ENCODE results near the gene TEX11. TPM values are rescaled to one million over a fixed set of nuclear protein-coding genes. Genes with fewer than 3 reads are reported as not detected.

Gene TEX11
- total RNA-seq, 2 experiments from 2014 or later = 0.16 TPM; not detected in 1

DNA sequence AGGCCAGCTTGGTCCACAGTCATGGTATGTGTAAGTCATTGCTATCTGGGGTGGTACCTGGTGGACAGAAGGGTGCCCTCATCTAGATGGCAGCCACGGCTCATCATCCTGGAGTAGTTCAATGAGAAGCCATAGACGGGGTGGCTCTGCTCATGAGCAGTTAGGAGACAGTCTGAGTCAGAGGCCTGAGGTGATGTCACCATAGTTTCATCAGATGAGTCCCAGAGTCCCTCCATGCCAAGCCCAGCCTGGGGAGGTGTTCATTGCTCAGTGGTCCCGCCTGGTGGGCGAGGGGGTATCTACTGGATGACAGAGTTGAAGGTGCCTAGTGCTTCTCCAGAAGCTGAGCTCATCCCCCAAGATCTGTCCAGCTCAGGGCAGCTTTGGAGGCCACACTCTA, 414.1 kb downstream of the TEX11 start:
- Mint-ChIP-seq H3K36me3 (peaks cover 46% of the 10 kb centered on the region), H3K27me3 (no peaks in the 10 kb centered on the region), H3K9me3 (ENCODE audit: low read depth) (no peaks in the 10 kb centered on the region), H3K4me3 (no peak overlapping the region), H3K4me1 (peaks cover 18% of the 10 kb centered on the region), H3K27ac (no peak overlapping the region)
- ATAC-seq (no peak), DNase-seq (no peak)
- CTCF ChIA-PET = no interaction called here

DNA sequence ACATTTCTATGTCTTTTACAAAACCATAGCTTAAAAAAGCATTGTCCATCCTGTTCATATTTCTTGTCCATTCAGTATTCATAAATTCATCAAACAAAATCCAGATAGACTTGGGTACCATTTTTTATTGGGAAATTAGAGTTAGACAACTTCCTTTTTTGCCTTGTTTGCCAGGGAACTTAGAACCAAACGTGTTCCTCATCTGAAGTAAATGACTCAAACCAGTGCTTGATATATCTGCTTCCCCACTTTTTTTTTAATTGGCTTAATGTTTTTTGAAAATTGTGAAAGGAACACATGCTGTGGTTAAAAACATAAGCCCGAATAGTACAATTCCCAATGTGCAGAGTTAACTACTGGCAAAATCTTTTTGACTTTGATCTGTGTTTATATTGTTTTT, 419.7 kb downstream of the TEX11 start:
- Mint-ChIP-seq H3K27me3 (no peaks in the 10 kb centered on the region), H3K4me3 (no peak overlapping the region), H3K36me3 (peaks cover 34% of the 10 kb centered on the region), H3K4me1 (peaks cover 15% of the 10 kb centered on the region), H3K9me3 (ENCODE audit: low read depth) (no peaks in the 10 kb centered on the region), H3K27ac (no peak overlapping the region)
- no peak for DNase-seq
- no peak for ATAC-seq
- CTCF ChIA-PET = no interaction called here

DNA sequence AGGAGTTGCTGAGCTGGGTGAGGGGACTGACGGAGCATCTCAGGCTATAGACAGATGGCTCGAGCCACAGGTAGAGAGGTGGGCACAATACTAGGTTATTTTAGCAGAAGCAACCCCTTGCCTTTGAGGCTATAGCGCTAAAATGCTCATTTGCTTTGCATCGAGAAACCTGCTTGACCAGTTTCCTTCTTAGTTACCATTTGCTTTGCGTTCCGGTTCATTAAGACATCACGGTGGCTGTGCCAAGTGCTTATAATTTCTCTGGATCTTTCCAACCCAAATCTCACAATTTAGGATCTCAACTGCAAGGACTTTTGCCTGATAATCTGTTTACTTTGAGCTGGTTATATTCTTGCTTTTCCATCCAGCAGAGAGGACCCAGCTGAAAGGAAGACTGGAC, 423.0 kb downstream of the TEX11 start:
- no peak overlapping the region for H3K27ac Mint-ChIP-seq
- H3K27me3 Mint-ChIP-seq = no peaks in the 10 kb centered on the region
- H3K36me3 Mint-ChIP-seq = peaks cover 14% of the 10 kb centered on the region
- CTCF ChIA-PET = no interaction called here
- H3K4me3 Mint-ChIP-seq = no peak overlapping the region
- H3K4me1 Mint-ChIP-seq = no peaks in the 10 kb centered on the region
- H3K9me3 Mint-ChIP-seq (ENCODE audit: low read depth) = no peaks in the 10 kb centered on the region
- DNase-seq (no peak), ATAC-seq (no peak)

DNA sequence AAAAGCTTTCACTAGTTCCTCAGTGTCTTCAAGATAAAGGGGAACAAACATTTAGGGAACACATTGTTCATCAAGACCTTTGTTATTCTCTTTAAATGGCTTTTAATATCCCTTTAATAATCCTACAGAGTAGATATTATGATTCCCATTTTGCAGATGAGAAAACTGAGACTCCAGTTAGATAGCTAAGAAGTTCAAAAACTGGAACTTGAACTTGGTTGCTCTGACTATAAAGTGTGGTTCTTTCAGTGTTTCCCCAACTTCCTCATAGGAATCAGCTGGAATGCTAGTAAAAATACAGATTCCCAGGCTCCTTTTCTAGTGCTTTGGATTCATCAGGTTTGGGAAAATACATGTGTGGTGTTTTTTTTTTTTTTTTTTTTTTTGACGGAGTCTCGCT, 426.2 kb downstream of the TEX11 start:
- DNase-seq (no peak), ATAC-seq (no peak)
- CTCF ChIA-PET = no interaction called here
- H3K9me3 Mint-ChIP-seq (ENCODE audit: low read depth) = no peaks in the 10 kb centered on the region
- H3K4me3 Mint-ChIP-seq = no peak overlapping the region
- no peak overlapping the region for H3K27ac Mint-ChIP-seq
- peaks cover 9% of the 10 kb centered on the region for H3K4me1 Mint-ChIP-seq
- H3K27me3 Mint-ChIP-seq = no peaks in the 10 kb centered on the region
- H3K36me3 Mint-ChIP-seq = peaks cover 11% of the 10 kb centered on the region

DNA sequence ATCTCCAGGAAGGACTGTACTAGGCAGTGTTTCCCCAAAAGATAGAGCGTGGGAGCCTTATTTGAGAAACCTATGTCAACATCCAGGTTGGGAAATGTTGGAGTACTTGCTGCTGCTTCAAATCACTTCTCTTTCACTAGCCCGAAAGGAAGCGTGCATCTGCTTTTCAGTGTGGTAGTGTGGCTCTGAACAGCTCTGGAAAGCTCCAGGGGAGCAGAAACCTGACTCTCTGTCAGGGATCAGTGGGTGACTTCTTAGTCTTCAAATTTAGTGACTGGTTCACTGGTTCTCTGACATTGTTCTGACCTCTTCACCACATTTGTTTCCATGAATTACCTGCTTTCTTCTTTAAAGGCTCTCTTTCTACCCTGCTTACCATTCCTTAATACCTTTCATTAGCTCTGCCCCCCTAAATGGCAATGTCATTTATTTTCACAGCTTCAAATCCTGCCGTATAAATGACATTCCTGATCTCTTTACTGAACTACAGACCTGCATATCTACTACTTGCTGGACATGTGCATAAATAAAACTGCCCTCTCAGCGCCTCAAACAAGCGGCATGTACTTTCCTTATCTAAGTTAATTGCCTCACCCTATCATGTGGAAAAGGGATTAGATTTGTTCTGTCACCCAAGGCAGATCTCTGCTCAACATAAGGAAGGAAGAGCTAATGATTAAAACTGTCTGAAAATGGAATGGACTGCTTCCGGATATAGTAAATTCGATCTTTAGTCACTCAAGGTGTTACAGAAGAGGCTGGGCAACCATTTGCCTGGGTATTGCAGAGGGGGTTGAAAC, 426.8 kb downstream of the TEX11 start:
- Mint-ChIP-seq H3K4me1 (peaks cover 9% of the 10 kb centered on the region), H3K9me3 (ENCODE audit: low read depth) (no peaks in the 10 kb centered on the region), H3K36me3 (peaks cover 11% of the 10 kb centered on the region), H3K4me3 (no peak overlapping the region), H3K27me3 (no peaks in the 10 kb centered on the region), H3K27ac (no peak overlapping the region)
- ATAC-seq = no peak
- no peak for DNase-seq
- CTCF ChIA-PET = no interaction called here

GRCh38 chrX:70480660-70481018, 427.9 kb downstream of the TEX11 start:
- DNase-seq = no peak

DNA sequence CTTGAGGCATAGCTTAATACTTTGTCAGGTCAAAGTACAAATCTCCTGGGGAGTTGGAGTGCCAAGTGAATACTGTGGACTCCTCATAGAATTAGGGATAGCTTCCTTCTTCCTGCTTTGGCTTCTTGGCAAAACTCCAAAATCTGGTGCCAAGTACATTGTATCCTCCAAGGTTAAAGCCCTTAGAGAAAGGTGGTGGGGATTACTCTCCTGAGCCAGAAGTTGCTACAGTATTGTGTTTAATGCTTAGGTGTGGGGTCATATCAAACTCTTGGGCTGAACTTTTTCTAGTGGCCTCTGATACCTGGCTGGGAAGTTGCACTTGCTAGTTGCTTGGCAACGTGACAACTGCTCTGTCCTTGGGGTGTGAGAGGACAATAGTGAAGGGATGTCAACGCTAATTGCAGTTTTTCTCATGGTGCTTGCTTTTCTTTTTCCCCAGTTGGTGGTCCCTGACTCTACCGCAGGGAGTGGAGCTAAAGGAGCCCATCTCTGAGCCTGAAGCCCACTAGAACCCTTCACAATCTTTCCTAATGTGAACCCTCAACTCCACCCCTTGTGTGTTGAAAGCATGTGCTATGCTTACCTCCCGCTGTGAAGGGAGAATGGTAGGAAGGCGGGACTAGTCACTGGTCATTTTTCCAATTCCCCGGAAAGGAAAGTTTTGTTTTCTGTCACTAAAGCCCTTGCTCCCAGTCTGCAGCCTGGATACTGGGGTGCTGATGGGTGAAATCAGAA, 428.4 kb downstream of the TEX11 start:
- Mint-ChIP-seq H3K4me1 (peaks cover 12% of the 10 kb centered on the region), H3K27ac (no peak overlapping the region), H3K27me3 (no peaks in the 10 kb centered on the region), H3K36me3 (peaks cover 9% of the 10 kb centered on the region), H3K9me3 (ENCODE audit: low read depth) (no peaks in the 10 kb centered on the region), H3K4me3 (no peak overlapping the region)
- ATAC-seq = no peak
- DNase-seq = no peak
- CTCF ChIA-PET = no interaction called here

More at GRCh38 chrX:70480660-70481018, 427.9 kb downstream of the TEX11 start:
- no peaks in the 10 kb centered on the region for H3K27me3 Mint-ChIP-seq
- no peak for ATAC-seq
- no peak overlapping the region for H3K4me3 Mint-ChIP-seq
- no peak overlapping the region for H3K27ac Mint-ChIP-seq
- peaks cover 7% of the 10 kb centered on the region for H3K36me3 Mint-ChIP-seq
- H3K4me1 Mint-ChIP-seq = peaks cover 9% of the 10 kb centered on the region
- H3K9me3 Mint-ChIP-seq (ENCODE audit: low read depth) = no peaks in the 10 kb centered on the region
- CTCF ChIA-PET = no interaction called here

DNA sequence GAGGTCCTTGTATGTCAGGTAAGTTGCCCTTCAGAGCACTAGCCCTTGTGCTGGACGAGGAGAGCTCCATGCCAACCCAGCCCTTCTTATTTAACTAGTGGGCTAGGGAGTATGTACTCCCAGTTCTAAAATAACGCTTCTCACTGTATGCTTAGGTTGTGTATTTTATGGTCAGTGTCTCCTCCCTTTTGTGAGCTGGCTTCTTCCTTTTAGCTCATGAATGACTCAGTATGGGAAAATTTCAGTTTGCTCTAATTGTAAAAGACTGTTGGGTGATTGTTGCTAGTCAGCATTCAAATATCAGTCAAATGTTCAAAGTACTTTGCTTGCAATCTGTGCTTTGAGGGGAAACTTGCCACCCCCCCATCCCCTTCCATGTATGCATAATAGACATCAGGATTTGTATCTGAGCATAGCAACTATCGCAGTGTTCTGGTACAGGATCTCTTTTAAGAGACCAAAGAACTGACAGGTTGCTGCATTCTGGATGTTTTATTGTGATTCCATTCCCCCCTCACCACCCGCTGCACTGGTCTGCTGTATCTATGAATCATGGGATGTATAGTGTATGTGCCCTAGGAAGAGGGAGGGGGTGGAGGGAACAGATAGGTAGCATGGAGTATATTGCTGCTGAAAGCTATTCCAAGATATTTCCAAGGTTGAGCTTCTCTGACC, 429.1 kb downstream of the TEX11 start:
- Mint-ChIP-seq H3K36me3 (peaks cover 10% of the 10 kb centered on the region), H3K27me3 (no peaks in the 10 kb centered on the region), H3K4me3 (no peak overlapping the region), H3K4me1 (peaks cover 14% of the 10 kb centered on the region), H3K27ac (no peak overlapping the region), H3K9me3 (ENCODE audit: low read depth) (no peaks in the 10 kb centered on the region)
- ATAC-seq (no peak), DNase-seq (no peak)
- CTCF ChIA-PET = no interaction called here

Other genes starting within 250 kb of the TEX11 start
- under 1 TPM; 0.19 to 0.47 TPM for gene SLC7A3, start 22.4 kb upstream of the TEX11 start, total RNA-seq
- gene SNX12, start 159.6 kb upstream of the TEX11 start, total RNA-seq = 10 to 100 TPM; 37.1 to 46.2 TPM
- 10 to 100 TPM; 14.6 to 15.1 TPM for gene FOXO4, start 187.1 kb upstream of the TEX11 start, total RNA-seq
- gene CXorf65, start 198.0 kb upstream of the TEX11 start, total RNA-seq = 10 to 100 TPM; 12.1 to 18.3 TPM
- gene IL2RG, start 202.9 kb upstream of the TEX11 start, total RNA-seq = 100 to 1,000 TPM; 370 to 512 TPM
- gene MED12, start 209.9 kb upstream of the TEX11 start, total RNA-seq = 10 to 100 TPM; 45.9 to 62.2 TPM
- gene NLGN3, start 236.1 kb upstream of the TEX11 start, total RNA-seq = 1 to 10 TPM in 1 of 2 experiments, under 1 TPM in 1; 0.87 to 1.3 TPM